Measurements from ENCODE around the gene TADA2B. TPM values are rescaled to one million over a fixed set of nuclear protein-coding genes. Genes with fewer than 3 reads are reported as not detected.

Gene TADA2B
- total RNA-seq, 1 donor from 2014 or later: 31.8 TPM

GRCh38 chr4:7025040-7025602 is 18.1 kb upstream of the TADA2B start:
- ATAC-seq (ENCODE audit: low read depth) (no peak), DNase-seq (no peak)
- no peak overlapping the region for H3K4me3 Mint-ChIP-seq
- POLR2A ChIA-PET: no interaction called here
- no peaks in the 10 kb centered on the region for H3K27me3 Mint-ChIP-seq
- H3K27ac Mint-ChIP-seq: no peak overlapping the region
- intact Hi-C loops (cut with micrococcal nuclease): no loop called here
- TF ChIP-seq CTCF (IDR thresholded peaks at IDR 0.05): no peak
- CTCF ChIA-PET: no interaction called here
- peaks cover 2% of the 10 kb centered on the region for H3K4me1 Mint-ChIP-seq
- H3K36me3 Mint-ChIP-seq (ENCODE audit: low read depth): peaks cover 81% of the 10 kb centered on the region
- no peaks in the 10 kb centered on the region for H3K9me3 Mint-ChIP-seq

GRCh38 chr4:7026107-7026506 is 17.1 kb upstream of the TADA2B start:
- POLR2A ChIA-PET: no interaction called here
- no peak overlapping the region for H3K27ac Mint-ChIP-seq
- CTCF ChIA-PET: no interaction called here

GRCh38 chr4:7027284-7027683 is 15.9 kb upstream of the TADA2B start:
- ChIA-PET CTCF (no interaction called here), POLR2A (no interaction called here)
- H3K27ac Mint-ChIP-seq: no peak overlapping the region
- peaks cover 85% of the 10 kb centered on the region for H3K36me3 Mint-ChIP-seq (ENCODE audit: low read depth)
- H3K4me3 Mint-ChIP-seq: no peak overlapping the region
- intact Hi-C loops (cut with micrococcal nuclease): no loop called here
- H3K27me3 Mint-ChIP-seq: no peaks in the 10 kb centered on the region
- TF ChIP-seq CTCF (IDR thresholded peaks at IDR 0.05): no peak
- ATAC-seq (ENCODE audit: low read depth): no peak
- no peaks in the 10 kb centered on the region for H3K9me3 Mint-ChIP-seq
- DNase-seq: no peak
- H3K4me1 Mint-ChIP-seq: peaks cover 2% of the 10 kb centered on the region

More at GRCh38 chr4:7026107-7026506, 17.1 kb upstream of the TADA2B start:
- ATAC-seq (ENCODE audit: low read depth) (no peak), DNase-seq (no peak)
- Mint-ChIP-seq H3K27me3 (no peaks in the 10 kb centered on the region), H3K36me3 (ENCODE audit: low read depth) (peaks cover 82% of the 10 kb centered on the region), H3K9me3 (no peaks in the 10 kb centered on the region), H3K4me3 (no peak overlapping the region), H3K4me1 (peaks cover 2% of the 10 kb centered on the region)
- intact Hi-C loops (cut with micrococcal nuclease): no loop called here
- TF ChIP-seq CTCF (IDR thresholded peaks at IDR 0.05): no peak

- ChIA-PET POLR2A (no interaction called here), CTCF (no interaction called here)
- no peak overlapping the region for H3K4me3 Mint-ChIP-seq
- TF ChIP-seq CTCF (IDR thresholded peaks at IDR 0.05): no peak
- DNase-seq: no peak
- no peak for ATAC-seq (ENCODE audit: low read depth)
- no peaks in the 10 kb centered on the region for H3K27me3 Mint-ChIP-seq
- intact Hi-C loops (cut with micrococcal nuclease): no loop called here
- H3K36me3 Mint-ChIP-seq (ENCODE audit: low read depth): peaks cover 86% of the 10 kb centered on the region
- peaks cover 2% of the 10 kb centered on the region for H3K4me1 Mint-ChIP-seq
- H3K27ac Mint-ChIP-seq: no peak overlapping the region
- H3K9me3 Mint-ChIP-seq: no peaks in the 10 kb centered on the region
Observed at GRCh38 chr4:7027913-7028312, 15.3 kb upstream of the TADA2B start.

GRCh38 chr4:7029212-7029611 is 14.0 kb upstream of the TADA2B start:
- TF ChIP-seq CTCF (IDR thresholded peaks at IDR 0.05): no peak
- CTCF ChIA-PET: no interaction called here
- ATAC-seq (ENCODE audit: low read depth): no peak
- no peak overlapping the region for H3K4me3 Mint-ChIP-seq
- no peak for DNase-seq
- H3K9me3 Mint-ChIP-seq: no peaks in the 10 kb centered on the region
- POLR2A ChIA-PET: no interaction called here
- no peak overlapping the region for H3K27ac Mint-ChIP-seq
- peaks cover 73% of the 10 kb centered on the region for H3K36me3 Mint-ChIP-seq (ENCODE audit: low read depth)
- no peaks in the 10 kb centered on the region for H3K27me3 Mint-ChIP-seq
- intact Hi-C loops (cut with micrococcal nuclease): no loop called here
- H3K4me1 Mint-ChIP-seq: peaks cover 2% of the 10 kb centered on the region

Measured in activated B cell treated with CpG ODN at 0.5 μM for 24 hours (primary cell).